Measurements from ENCODE around the gene PATE3. TPM values are rescaled to one million over a fixed set of nuclear protein-coding genes. Genes with fewer than 3 reads are reported as not detected.

Gene PATE3
- total and polyA plus RNA-seq, 2 of the 4 experiments (the other 2 are of a cell fraction) = not detected

DNA sequence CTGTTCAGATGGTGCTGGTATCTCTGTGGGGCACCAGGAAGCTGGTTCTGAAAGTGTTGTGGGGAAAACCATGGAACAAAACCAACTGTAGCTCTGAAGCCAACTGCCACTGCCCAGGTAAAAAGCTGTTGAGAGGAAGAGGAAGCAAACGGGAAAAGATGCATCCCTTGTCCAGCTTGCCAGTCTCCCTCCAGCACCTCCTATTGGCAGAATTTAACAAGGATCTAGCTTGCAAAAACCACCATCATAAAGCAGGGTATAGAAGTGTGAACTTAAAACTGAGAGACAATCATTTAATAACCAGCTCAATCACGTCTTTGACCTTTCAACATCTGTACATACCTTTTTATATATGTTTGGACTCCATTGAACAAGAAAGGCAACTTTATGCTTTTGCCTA, 37.3 kb upstream of the PATE3 start:
- in situ Hi-C loops (cut with MboI; ENCODE audit: low sequenced_read_pairs) (no loop called here), intact Hi-C loops (cut with micrococcal nuclease) (no loop called here), dilution Hi-C loops (cut with HindIII; ENCODE audit: low sequenced_read_pairs, unreplicated experiment) (no loop called here)
- H2BK15ac ChIP-seq (ENCODE audit: low read depth, low read length) = no peak overlapping the region
- no peak overlapping the region for H3K4me2 ChIP-seq (ENCODE audit: low read depth, low read length)
- no peaks in the 10 kb centered on the region for H3K4me1 ChIP-seq (ENCODE audit: control insufficient read depth, insufficient read depth, low read length)
- no CpG with 5 or more reads among the region's 2 CpGs for WGBS, 2 experiments (ENCODE audit: extremely low coverage in 2 of 2, insufficient read length in 1 of 2)
- H3K27me3 ChIP-seq (ENCODE audit: control insufficient read depth, insufficient read depth, low read length) = peaks cover 1% of the 10 kb centered on the region; the same call in 1 of the 2 replicates
- H2BK120ac ChIP-seq (ENCODE audit: low read depth, low read length) = no peak overlapping the region
- no peak overlapping the region for H2BK5ac ChIP-seq (ENCODE audit: low read depth, low read length, poor library complexity, severe bottlenecking)
- no peak for ATAC-seq (ENCODE audit: low read depth)
- H3K9me1 ChIP-seq (ENCODE audit: insufficient read depth, low read length) = no peaks in the 10 kb centered on the region
- H2AK5ac ChIP-seq (ENCODE audit: low read depth, low read length) = no peak overlapping the region
- H3K36me3 ChIP-seq (ENCODE audit: control insufficient read depth, insufficient read depth, low read length) = no peaks in the 10 kb centered on the region
- ChIA-PET CTCF (no interaction called here), POLR2A (ENCODE audit: unreplicated experiment) (no interaction called here)
- H4K8ac ChIP-seq (ENCODE audit: low read depth in 2 of 2, low read length in 2 of 2) = no peak overlapping the region
- H2AK9ac ChIP-seq (replicated peaks; ENCODE audit: low read depth, low read length, poor library complexity) = no peak overlapping the region
- H3K23ac ChIP-seq (ENCODE audit: low read depth, low read length) = no peak overlapping the region
- H3K4me3 ChIP-seq (ENCODE audit: insufficient read depth, low read depth, low read length) = no peak overlapping the region
- no peaks in the 10 kb centered on the region for H3K9me3 ChIP-seq (ENCODE audit: control insufficient read depth, insufficient read depth, low read length)
- no TSS peak for BruUV-seq (replicated peaks)
- H3K9ac ChIP-seq (ENCODE audit: low read depth, low read length) = no peak overlapping the region
- no peaks in the 10 kb centered on the region for H3K79me1 ChIP-seq (ENCODE audit: low read depth in 1 of 2, low read length in 2 of 2)
- H2AFZ ChIP-seq (replicated peaks; ENCODE audit: low read length, poor library complexity) = no peak overlapping the region
- no peak overlapping the region for H3K56ac ChIP-seq (ENCODE audit: extremely low read depth, insufficient read depth, low read length)
- TF ChIP-seq RAD21 (IDR thresholded peaks at IDR 0.05; ENCODE audit: low read length) (no peak), POLR2A (IDR thresholded peaks at IDR 0.05; ENCODE audit: low read depth, low read length) (no peak), MXI1 (IDR thresholded peaks at IDR 0.05; ENCODE audit: borderline replicate concordance, low read depth, low read length) (no peak), CHD1 (IDR thresholded peaks at IDR 0.05; ENCODE audit: low read depth, low read length) (no peak)
- TF ChIP-seq, protein P1, sequence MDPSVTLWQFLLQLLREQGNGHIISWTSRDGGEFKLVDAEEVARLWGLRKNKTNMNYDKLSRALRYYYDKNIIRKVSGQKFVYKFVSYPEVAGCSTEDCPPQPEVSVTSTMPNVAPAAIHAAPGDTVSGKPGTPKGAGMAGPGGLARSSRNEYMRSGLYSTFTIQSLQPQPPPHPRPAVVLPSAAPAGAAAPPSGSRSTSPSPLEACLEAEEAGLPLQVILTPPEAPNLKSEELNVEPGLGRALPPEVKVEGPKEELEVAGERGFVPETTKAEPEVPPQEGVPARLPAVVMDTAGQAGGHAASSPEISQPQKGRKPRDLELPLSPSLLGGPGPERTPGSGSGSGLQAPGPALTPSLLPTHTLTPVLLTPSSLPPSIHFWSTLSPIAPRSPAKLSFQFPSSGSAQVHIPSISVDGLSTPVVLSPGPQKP (IDR thresholded peaks at IDR 0.05; ENCODE audit: borderline replicate concordance, low read depth, low read length) = no peak
- H3K14ac ChIP-seq (replicated peaks; ENCODE audit: low read depth, low read length) = no peak overlapping the region
- no peaks in the 10 kb centered on the region for H4K20me1 ChIP-seq (ENCODE audit: insufficient read depth, low read length)
- no peak overlapping the region for H3K27ac ChIP-seq (ENCODE audit: insufficient read depth, low read length)
- no peak for DNase-seq
- H4K5ac ChIP-seq (ENCODE audit: low read depth, low read length) = no peak overlapping the region
- no peak overlapping the region for H3K18ac ChIP-seq (ENCODE audit: low read depth, low read length)
- H4K91ac ChIP-seq (ENCODE audit: insufficient read depth, low read depth, low read length) = no peak overlapping the region
- H2BK20ac ChIP-seq (ENCODE audit: low read depth, low read length) = no peak overlapping the region
- H3K4ac ChIP-seq (ENCODE audit: low read depth, low read length) = no peak overlapping the region
